G401.6 (cell line): ENCODE data around the gene TRABD.

ENCODE experiments used
- FAIRE-seq: peaks from 2 replicates; lab custom pipeline; 2012; peaks lifted over from hg19 to GRCh38; lab: Jason Lieb, UNC

The TRABD gene

DNA sequence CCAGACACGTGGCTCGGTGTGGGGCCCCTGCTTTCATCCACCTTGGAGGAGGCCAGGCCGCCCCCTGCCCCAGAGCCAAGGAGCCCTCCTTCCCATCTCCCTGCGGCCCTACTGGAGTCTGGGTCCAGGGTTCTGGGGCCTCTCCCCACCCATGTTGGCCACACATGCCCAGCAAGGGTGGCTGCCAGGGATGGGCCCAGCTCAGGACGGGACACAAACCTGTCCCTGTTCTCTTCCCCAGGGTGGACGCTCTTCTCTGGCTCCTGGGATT, 10.6 kb upstream of the TRABD start:
- no peak for FAIRE-seq

DNA sequence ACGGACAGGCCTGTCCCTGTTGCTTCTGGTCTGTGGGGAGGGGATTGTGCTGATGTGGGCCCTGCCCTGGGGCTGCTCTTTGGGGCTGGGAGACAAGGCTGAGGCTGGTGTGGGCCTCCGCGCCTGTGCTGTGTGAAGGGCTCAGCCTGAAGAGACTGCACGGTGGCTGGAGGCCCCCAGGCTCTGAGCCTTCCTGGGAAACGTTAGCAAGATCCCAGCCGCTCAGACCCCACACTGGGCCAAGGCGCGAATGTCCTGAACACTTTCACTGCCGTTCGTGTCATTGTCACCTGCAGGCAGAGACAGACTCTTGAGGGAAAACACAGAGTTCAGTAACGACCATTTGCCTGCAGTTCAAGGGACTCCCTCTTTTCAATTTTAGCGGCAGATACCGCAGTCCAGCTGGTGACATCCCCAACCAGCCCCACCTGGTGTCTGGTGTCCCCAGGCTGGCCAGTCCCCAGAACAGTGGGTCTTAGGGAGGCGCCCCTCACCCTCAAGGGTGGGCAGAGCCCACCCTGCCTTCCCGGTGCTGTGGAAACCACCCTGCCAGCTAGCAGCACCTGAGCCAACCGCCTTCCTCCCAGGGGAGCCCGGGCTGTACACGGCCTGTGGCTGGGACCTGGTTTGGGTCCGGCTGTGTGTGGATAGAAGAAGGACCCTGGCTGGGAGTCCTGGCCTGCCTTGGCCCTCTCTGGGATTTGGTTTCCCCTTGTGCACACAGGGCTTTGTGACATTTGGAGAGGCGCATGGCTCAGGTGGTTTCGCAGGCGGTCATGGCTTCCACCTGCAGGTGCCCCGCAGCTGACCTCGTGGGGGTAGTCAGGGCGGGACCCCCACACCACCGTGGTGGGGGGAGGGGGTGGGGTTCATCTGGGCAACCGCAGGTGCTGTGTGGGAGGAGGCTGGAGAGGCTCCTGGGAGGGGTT, 9.5 kb upstream of the TRABD start:
- no peak for FAIRE-seq

DNA sequence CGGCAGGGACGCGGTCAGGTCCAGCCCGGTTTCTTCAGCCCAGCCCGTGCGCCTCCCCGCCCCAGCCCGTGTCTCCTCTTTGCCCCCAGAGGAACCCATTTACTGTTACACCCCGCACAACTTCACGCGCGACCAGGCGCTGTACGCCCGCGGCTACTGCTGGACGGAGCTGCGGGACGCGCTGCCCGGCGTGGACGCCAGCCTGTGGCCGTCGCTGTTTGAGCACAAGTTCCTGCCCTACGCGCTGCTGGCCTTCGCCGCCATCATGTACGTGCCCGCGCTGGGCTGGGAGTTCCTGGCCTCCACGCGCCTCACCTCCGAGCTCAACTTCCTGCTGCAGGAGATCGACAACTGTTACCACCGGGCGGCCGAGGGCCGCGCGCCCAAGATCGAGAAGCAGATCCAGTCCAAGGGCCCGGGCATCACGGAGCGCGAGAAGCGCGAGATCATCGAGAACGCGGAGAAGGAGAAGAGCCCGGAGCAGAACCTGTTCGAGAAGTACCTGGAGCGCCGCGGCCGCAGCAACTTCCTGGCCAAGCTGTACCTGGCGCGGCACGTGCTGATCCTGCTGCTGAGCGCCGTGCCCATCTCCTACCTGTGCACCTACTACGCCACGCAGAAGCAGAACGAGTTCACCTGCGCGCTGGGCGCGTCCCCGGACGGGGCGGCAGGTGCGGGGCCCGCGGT, 8.7 kb upstream of the TRABD start:
- FAIRE-seq: no peak

DNA sequence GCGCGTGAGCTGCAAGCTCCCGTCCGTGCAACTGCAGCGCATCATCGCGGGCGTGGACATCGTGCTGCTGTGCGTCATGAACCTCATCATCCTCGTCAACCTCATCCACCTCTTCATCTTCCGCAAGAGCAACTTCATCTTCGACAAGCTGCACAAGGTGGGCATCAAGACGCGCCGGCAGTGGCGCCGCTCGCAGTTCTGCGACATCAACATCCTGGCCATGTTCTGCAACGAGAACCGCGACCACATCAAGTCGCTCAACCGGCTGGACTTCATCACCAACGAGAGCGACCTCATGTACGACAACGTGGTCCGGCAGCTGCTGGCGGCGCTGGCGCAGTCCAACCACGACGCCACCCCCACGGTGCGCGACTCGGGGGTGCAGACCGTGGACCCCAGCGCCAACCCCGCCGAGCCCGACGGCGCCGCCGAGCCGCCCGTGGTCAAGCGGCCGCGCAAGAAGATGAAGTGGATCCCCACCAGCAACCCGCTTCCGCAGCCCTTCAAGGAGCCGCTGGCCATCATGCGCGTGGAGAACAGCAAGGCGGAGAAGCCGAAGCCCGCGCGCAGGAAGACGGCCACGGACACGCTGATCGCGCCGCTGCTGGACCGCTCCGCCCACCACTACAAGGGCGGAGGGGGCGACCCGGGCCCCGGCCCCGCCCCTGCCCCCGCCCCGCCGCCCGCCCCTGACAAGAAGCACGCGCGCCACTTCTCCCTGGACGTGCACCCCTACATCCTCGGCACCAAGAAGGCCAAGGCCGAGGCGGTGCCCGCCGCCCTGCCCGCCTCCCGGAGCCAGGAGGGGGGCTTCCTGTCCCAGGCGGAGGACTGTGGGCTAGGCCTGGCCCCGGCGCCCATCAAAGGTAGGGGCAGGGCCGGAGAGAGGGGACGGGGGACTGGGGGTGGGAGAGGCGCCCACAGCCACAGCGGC, 7.9 kb upstream of the TRABD start:
- FAIRE-seq: no peak

DNA sequence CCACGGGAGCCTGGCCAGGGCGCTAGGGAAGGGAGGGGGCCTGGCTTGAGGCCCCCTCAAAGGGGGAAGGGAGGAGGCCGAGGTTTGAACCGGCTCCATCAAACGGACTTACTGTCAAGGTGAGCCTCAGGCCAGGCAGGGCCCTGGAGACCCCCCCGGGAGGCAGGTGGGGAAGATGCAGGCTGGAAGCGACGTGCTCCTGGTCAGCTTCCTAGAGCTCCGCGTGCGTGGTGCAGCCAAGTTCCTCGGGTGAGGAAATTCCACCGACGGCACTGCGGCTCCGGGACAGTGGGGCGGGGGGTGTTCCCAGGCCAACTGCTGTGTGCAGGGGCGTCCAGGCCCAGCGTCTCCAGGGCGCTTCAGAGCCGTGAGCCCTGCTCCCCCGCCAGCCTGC, 7.2 kb upstream of the TRABD start:
- FAIRE-seq: no peak

DNA sequence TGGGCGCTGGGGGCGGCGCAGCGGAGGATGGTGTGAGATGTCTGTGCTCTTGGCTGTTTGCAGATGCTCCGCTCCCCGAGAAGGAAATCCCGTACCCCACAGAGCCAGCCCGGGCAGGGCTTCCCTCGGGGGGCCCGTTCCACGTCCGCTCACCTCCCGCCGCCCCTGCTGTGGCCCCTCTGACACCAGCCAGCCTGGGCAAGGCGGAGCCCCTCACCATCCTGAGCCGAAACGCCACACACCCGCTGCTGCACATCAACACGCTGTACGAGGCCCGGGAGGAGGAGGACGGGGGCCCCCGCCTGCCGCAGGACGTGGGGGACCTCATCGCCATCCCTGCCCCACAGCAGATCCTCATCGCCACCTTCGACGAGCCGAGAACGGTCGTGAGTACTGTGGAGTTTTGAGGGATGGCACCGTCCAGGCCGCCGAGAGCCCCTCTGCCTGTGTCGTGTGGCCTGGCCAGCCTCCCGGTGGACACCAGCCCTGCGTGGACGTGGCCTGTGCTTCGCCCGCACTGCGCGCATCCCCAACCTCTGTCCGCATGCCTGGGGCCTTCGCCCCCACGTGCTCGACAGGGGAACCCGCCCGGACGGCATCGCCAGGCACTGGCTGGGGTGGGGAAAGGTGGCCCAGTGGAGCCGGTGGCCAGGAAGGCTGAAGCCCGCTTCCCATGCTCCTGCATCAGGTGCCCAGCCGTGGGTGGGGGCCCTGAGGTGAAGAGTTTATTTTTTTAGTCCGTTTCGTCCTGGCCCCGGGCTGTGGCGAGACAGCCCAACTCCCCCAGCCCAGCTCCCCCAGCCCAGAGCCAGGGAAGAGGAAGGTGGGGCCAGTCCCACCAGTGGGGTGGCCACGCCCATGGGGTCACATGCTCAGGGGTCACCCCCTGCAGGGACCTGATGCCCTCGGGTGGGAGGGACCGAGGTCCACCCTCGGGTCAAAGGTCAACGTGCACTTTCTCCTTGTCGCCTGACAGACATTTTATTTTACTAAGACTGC, 6.5 kb upstream of the TRABD start:
- FAIRE-seq: no peak

DNA sequence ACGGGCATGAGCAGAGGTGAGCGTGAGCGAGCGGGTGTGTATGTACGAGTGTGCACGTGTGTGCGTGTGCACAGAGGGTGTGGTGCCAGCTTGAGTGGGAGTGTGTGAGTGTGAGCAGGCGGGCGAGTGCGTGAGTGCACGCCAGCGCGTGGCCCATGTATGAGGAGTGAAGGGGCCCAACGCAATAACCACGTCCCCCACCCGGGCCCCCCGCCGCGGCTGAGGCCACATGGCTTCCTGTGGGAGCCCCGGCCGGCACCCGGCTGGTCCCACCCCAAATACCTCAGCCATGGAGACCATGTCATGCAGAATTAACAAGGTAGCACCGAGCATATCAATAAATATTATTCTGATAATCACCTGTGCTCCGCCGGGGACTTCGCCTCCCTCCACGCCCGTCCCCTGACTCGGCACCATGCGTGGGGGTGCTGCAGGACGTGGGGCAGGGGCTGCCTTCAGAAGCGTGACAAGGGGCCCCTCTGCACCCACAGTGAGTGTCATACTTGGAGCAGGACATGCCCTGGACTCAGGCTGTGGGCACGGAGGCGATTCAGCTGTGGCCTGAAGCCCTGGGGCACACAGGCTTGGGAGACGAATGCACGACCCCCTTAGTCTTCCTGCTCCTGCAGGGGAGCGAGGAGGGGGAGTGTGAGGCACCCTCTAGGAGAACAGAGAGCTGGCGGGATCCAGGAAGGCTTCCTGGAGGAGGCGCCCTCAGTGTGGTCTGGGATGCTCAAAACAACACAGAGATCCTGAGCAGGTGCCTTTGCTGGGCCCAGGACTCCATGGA, 5.6 kb upstream of the TRABD start:
- no peak for FAIRE-seq

DNA sequence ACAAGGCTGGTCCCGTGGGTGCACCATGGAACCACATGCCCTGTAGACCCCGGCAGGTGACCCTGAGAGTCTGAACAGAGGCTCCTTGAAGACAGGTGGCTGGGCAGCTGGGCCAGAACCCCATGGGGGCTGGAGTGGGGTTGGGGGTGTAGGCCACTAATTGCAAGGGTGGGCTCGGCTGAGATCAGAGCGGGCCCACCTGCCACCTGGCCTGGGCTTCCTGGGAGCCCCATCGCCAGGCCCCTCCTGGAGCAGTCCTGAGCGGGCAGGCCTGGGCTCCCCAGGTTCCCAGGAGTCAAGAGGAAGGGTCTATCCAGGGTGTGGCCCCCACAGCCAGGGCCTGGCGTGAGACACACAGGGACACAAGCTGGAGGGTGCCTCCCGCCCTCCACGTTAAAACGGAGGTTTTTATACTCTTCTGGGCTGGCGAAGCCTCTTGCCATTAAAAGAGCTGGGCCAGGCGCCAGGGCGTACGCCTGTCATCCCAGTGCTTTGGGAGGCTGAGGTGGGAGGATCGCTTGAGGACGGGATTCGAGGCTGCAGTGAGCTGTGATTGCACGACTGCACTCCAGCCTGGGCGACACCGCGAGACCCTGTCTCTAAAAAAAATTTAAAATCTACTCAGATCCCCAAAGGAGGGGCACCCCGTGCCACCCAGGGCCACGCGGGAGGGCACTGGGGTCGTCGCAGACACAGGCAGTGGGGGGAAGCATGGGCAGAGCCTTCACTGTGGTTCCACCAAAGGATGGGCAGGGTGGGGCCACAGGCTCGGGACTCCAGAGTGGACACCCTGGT, 4.8 kb upstream of the TRABD start:
- no peak for FAIRE-seq

DNA sequence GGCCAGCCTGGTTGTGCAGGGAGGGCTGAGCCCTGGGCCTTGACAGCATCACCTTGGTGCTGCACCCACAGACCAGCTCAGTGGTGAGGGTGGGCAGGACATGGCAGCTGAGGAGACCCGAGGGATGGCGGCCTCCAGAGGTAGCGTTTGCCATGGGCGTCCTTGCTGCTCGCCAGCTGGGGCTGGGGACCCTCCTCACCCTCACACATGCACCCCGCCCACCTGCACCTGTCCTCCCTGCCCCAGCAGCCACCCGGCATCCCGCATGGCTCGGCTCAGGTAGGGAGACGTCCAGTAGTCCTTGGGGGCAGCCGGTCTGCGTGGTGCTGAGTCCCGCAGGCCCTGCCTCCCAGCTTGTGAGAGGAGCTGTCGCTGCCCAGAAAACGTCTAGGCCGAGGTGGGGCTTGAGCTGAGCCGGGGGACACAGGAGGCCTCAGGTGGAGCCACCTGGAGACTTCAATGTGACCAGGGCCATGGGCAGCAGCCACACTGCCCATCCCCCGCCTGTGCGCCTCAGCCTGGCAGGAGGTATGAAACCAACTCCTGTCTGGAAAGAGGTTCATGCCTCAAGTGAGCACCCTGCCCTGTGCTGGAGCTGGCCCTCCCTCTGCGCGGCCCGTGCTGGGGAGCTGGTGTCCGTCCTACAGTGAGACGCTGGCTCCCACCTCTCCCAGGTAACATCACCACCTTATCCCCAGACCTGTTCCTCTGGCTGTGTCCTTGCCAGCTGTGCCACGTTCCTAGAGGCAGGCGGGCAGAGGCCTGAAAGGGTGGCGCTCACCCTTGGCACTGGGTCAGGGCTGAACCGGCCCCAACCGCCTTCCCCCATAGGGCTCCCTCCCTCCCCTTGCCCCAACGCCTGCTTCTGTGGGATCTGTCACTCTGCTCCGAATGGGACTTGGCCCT, 3.3 kb upstream of the TRABD start:
- no peak for FAIRE-seq

DNA sequence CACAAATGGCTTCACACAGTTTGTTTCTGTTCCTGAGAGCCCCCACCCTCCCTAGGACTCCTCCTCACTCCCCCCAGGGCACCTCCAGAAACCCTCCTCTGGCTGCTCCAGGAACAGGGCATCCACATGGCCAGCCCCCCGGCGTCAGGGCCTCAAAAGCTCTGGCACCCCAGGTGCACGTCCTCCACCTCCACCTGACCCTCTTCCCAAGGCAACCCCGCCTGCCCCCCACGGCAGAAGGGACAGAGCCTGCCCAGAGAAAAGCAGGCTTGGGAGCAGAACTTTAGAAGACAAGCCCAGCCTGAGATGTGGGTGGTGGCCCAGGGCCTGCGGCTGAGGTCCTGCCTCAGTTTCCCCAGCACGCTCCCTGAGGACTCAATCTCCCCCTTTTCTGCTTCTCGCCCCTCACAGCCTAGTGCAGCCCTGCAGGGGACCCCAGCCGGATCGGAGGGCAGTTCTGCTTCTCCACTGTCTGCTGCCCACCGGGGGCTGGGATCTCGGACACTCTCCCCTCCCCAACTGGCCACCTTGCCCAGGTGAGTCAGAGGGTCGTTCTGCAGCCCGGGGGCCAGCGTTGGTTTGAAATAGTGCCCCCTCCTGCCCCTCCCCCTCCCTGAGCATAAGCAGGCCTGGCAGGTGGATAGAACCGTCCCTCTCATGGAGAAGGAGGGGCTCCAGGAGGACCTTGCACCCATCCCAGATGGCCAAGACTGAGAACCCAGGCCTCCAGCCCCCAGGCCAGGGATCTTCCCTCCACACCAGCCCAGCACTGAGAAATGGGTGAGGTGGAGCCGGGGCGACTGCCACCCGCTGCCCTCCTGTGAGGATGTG, 2.4 kb upstream of the TRABD start:
- no peak for FAIRE-seq

DNA sequence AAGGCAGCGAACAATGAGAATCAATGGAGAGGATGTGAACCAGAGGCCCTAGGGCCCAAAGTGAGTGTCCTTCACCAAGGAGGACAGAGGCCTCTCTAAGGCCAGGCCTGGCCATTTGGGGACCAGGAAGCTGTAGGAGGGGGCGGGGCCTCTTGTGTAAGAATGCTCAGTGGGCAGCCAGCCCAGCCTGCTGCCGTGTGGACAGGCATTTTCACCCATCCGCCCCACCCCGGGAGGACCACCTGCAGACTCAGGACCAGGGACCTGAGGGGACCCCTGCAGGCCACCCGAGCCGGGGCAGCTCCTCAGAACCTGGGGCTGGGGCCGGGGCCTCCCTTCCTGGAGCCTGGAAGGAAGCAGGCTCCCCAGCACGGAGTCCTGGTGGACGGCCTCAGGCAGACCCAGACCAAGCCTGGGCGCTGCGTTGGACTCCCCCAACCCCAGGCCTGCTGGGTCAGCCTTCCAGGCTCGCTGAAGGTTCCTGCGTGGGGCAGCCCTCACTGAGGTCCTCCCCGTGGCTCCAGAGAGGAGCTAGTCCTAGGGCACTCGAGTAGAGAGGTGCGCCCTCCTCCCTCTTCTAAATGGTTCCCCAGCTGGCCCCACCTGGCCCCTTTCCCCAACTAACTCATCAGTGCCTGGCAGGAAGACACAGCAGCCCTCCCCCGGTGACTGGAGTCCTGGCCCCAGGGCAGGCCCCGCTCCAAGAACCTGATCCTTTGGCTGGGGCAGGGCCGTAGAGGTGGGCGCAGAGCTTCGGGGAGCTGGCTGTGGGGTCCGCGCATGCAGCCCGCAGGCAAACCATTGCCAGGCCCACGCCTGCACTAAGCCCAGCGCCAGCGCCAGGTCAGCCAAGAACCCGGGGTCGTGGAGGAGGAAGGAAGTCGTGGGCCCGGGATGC, 1.5 kb upstream of the TRABD start:
- no peak for FAIRE-seq

DNA sequence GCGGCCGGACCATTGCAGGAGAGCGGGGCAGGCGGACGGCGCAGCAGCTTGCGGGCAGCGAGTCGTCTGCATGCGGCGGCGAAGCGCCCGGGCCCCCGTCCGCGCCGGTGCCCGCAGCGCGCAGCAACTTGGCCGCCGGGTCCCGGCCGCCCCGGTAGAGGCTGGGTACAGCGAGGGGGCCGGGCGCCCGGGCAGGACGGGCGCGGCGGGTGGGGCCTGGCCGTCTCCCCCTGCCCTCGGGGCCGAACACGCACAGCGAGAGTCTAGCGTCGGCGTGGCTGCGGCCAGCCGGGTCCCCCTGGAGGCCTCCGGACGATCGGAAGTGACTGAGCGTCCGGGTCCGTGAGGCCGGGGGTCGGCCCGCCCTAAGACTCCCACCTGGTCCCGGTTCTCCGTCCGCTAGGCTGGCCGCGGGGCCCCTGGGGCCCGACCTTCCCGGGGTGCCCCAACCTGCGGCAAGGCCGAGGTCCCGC, 775 bp upstream of the TRABD start:
- FAIRE-seq: no peak

DNA sequence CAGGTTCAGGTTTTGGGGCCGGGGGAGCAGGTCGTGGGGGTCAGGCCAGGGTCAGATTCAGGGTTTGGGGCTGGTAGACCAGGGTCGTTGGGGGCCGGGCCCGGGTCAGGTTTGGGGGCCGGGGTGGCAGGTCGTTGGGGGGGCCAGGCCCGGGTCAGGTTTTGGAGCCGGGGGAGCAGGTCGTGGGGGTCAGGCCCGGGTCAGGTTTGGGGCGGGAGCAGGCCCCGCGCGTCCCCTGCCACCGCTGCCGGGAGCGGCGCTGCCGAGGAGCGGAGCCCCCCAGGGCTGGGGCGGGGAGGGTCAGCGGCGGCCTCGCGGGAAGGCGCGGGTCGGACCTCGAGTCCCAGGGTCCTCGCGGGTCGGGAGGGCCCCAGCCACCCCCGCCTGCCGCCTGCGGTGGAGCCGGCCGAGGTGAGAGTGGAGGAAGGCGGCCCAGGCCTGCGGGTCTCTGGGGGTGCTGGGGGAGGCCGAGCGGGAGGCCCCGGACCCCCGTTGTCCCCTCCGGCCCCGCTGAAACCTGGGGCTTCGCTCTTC, 535 bp downstream of the TRABD start:
- no peak for FAIRE-seq

DNA sequence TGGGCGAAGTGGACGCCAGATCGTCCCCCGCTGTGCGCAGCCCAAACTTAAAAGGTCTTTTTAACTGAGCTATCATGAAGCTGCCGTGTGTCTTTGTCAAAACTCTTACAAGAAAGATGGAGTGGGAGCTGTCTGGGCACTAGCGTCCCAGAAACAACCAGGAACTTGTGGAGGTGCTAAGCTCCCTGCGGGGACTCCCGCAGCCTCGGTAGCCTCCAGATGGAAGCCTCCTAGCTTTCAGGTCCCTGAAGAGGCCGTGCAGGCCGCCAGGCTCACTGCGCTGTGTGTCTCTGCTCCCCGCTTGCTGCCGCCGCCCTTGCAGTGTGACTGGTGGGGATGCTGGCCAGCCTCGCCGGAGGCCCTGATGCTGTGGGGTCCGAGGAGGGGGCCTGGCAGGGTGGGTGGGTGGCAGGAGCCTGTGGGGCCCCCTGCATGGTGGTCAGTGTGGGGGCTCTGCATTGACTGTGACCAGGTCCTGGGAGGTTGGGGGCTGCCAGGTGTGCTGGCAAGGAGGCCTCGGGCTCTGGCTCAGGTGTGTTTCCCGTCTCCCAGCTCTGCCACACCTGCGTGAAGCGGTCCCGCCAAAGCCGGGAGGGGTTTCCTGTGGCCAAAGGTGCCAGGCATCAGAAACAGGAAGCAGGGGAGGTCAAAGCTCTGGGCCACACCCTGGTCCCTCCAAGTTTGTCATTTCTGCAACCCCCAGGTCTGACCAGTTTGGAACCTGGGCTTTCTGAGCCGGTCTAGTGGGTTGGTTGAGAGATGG, 1.2 kb downstream of the TRABD start:
- FAIRE-seq: no peak

DNA sequence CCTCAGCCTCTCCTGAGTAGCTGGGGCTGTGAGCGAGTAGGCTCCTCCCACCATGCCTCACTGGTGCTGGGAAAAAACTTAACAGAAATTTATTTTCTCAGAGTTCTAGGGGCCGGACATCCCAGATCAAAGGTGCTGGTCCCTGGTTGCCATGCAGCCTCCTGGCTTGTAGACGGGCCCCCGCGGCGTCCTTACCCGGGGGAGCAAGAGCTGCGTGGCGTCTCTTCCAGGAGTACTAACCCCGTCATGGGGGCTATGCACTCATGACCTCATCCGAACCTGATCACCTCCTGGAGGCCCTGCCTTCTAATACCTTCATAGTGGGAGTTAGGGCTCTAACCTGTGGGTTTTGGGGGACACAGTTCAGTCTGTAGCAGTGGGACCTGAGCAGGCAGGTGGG, 2.6 kb downstream of the TRABD start:
- FAIRE-seq: no peak
